B cell (primary cell): Measurements from ENCODE around the gene LIPM. TPM values are rescaled to one million over a fixed set of nuclear protein-coding genes. Genes with fewer than 3 reads are reported as not detected.

Experiments
- ATAC-seq: fragments of 200-7000 bp; cut with Tn5 transposase; one replicate; pipeline ENCODE4 v1.10.0; 2021; ENCODE audit warnings: low read depth, mild to moderate bottlenecking, moderate number of reproducible peaks, moderate library complexity
- CTCF ChIA-PET: fragments of 350-600 bp; sonication (Branson Sonifier 250); formaldehyde crosslinking; loops from one replicate; lab custom pipeline; 2021; ENCODE audit warnings: antibody characterized with exemption, inconsistent platforms; lab: Charles Lee
- POLR2A ChIA-PET: fragments of 350-600 bp; sonication (Branson Sonifier 250); formaldehyde crosslinking; loops from one replicate; lab custom pipeline; 2021; ENCODE audit warnings: antibody characterized with exemption; lab: Charles Lee
- DNase-seq: peaks from one replicate; pipeline ENCODE4 v3.0.0; 2013
- H2AFZ ChIP-seq: 2 replicates; pipeline ENCODE4 v1.6.1; 2012; ENCODE audit warnings: mild to moderate bottlenecking, low read depth, low read length; ENCODE audit not compliant: insufficient read depth, poor library complexity, severe bottlenecking
- H3K27ac ChIP-seq, 2 donors: 1 replicate in 1 of 2; 2 replicates in 1 of 2; pipeline ENCODE4 v1.5.1; 2012 to 2013; ENCODE audit warnings: low read length in 2 of 2, mild to moderate bottlenecking in 2 of 2, moderate library complexity in 1 of 2
- H3K27me3 ChIP-seq, 4 experiments: fragments of 200-600 bp in 1 of 4; sonication (generic) in 1 of 4; replicated peaks in 1 of 4; 1 replicate in 2 of 4; 2 replicates in 2 of 4; pipeline versions ENCODE4 v1.6.1 to v1.7.0; 2013 to 2016; ENCODE audit warnings: low read length in 3 of 4, mild to moderate bottlenecking in 2 of 4, mixed read lengths in 1 of 4, moderate library complexity in 1 of 4; ENCODE audit not compliant: insufficient read depth in 4 of 4, control insufficient read depth in 3 of 4; ENCODE audit errors: control extremely low read depth in 1 of 4
- H3K36me3 ChIP-seq, 2 experiments: replicated peaks in 1 of 2; 1 replicate in 1 of 2; 2 replicates in 1 of 2; pipeline versions ENCODE4 v1.6.1 to v1.7.1; 2013; ENCODE audit warnings: low read length in 1 of 2; ENCODE audit not compliant: insufficient read depth in 2 of 2, control insufficient read depth in 1 of 2; ENCODE audit errors: control extremely low read depth in 1 of 2, extremely low read depth in 1 of 2
- H3K4me1 ChIP-seq, 2 donors: fragments of 200-600 bp in 1 of 2; sonication (generic) in 1 of 2; 1 replicate in 1 of 2; 2 replicates in 1 of 2; pipeline versions ENCODE4 v1.5.1 to v1.6.1; 2013 to 2017; ENCODE audit warnings: low read length in 2 of 2; ENCODE audit not compliant: control insufficient read depth in 2 of 2, insufficient read depth in 2 of 2
- H3K4me2 ChIP-seq: replicated peaks from 2 replicates; pipeline ENCODE3; 2012; ENCODE audit warnings: mild to moderate bottlenecking, low read depth, low read length; ENCODE audit not compliant: poor library complexity, severe bottlenecking
- H3K4me3 ChIP-seq, 5 experiments: fragments of 200-600 bp in 1 of 5; sonication (generic) in 1 of 5; 1 replicate in 3 of 5; 2 replicates in 2 of 5; pipeline versions ENCODE4 v1.5.1 to v1.7.0; 2011 to 2016; ENCODE audit warnings: low read length in 4 of 5, mild to moderate bottlenecking in 4 of 5, low read depth in 2 of 5, control low read depth in 1 of 5, moderate library complexity in 1 of 5; ENCODE audit not compliant: insufficient read depth in 1 of 5; ENCODE audit errors: control extremely low read depth in 1 of 5, extremely low read depth in 1 of 5
- H3K79me2 ChIP-seq: fragments of 200-600 bp; sonication (generic); one replicate; pipeline ENCODE4 v1.6.0; 2016; ENCODE audit warnings: low read length; ENCODE audit not compliant: control insufficient read depth, insufficient read depth
- H3K9ac ChIP-seq: fragments of 200-600 bp; sonication (generic); 2 replicates; pipeline ENCODE4 v1.6.1; 2017; ENCODE audit warnings: mild to moderate bottlenecking, low read length, moderate library complexity
- H3K9me3 ChIP-seq, 3 donors: one replicate each; pipeline versions ENCODE4 v1.6.1 to v1.7.1; 2013; ENCODE audit warnings: low read length in 2 of 3; ENCODE audit not compliant: control insufficient read depth in 2 of 3, insufficient read depth in 1 of 3; ENCODE audit errors: control extremely low read depth in 1 of 3
- H4K20me1 ChIP-seq: 2 replicates; pipeline ENCODE4 v1.6.0; 2012; ENCODE audit warnings: mild to moderate bottlenecking, low read length; ENCODE audit not compliant: insufficient read depth, control insufficient read depth, poor library complexity, severe bottlenecking
- H3K27ac Mint-ChIP-seq: one replicate; pipeline ENCODE4 v1.8.0; 2021; ENCODE audit warnings: mixed read lengths
- H3K27me3 Mint-ChIP-seq: one replicate; pipeline ENCODE4 v1.8.0; 2021; ENCODE audit warnings: mixed read lengths
- H3K4me1 Mint-ChIP-seq: one replicate; pipeline ENCODE4 v1.8.0; 2021; ENCODE audit warnings: mixed read lengths
- H3K4me3 Mint-ChIP-seq: one replicate; pipeline ENCODE4 v1.8.0; 2021; ENCODE audit warnings: mixed read lengths
- H3K9me3 Mint-ChIP-seq: one replicate; pipeline ENCODE4 v1.8.0; 2022; ENCODE audit warnings: mixed read lengths; ENCODE audit not compliant: insufficient read depth
- EZH2 ChIP-seq: IDR thresholded peaks from 2 replicates; pipeline ENCODE4 v1.6.1; 2012; ENCODE audit warnings: borderline replicate concordance, low read depth, mild to moderate bottlenecking, moderate library complexity, low read length; ENCODE audit not compliant: insufficient read depth, poor library complexity, severe bottlenecking
- WGBS: methylation state at CpG from one replicate; pipeline ENCODE4 v1.1.5; 2013; ENCODE audit warnings: missing lambda C conversion rate; ENCODE audit not compliant: insufficient coverage; 5-methylcytosine and 5-hydroxymethylcytosine counted together
- intact Hi-C: fragments of 100-400 bp; cut with micrococcal nuclease; formaldehyde crosslinking; loops from one replicate; pipeline ENCODE4 v1.10.0; 2022
- polyA plus RNA-seq: library from polyadenylated mRNA; depleted of rRNA; stranded (reverse); fragments of >200 nt; gene quantifications from 2 replicates; pipeline ENCODE4 v1.2.3, GENCODE V29; 2012
- total RNA-seq, 2 donors: library from RNA; stranded (reverse); fragments of 120-200 nt in 1 of 2; gene quantifications; 1 replicate in 1 of 2; 2 replicates in 1 of 2; pipeline versions ENCODE4 v1.2.3 to v1.2.4, GENCODE V29; 2013 to 2022
- TF ChIP-seq, protein P1 (sequence below): fragments of 200-600 bp; IDR thresholded peaks from one replicate; pipeline ENCODE4 v1.8.0; 2022; ENCODE audit warnings: antibody characterized with exemption, mild to moderate bottlenecking

The LIPM gene
- total and polyA plus RNA-seq, 2 donors (not counting 1 experiment from before 2014, with no cell fraction given) = not detected

DNA sequence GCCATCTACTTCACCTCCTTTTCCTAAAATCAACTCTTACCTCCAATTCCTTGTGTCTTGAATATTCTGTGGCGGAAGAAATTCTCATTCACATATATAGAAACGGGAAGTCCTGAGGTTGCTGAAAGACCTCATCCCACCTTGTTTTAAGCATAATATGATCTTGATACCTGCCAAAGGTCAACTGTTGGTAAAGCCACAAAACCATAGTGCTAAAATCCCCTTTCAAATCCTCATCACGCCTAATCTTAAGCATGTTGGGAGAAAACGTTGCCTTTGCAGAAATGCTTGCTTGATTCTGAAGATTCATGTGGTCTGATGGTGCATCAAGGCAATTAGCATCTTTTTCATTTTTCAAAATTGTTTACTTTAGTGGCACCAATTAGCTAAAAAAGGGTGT lies 40.6 kb downstream of the LIPM start:
- Histone ChIP-seq H3K9ac (no peak overlapping the region), H2AFZ (no peak overlapping the region), H3K9me3 (no peaks in the 10 kb centered on the region), H3K4me2 (no peak overlapping the region), H3K4me3 (no peak overlapping the region), H3K36me3 (no peaks in the 10 kb centered on the region), H4K20me1 (no peaks in the 10 kb centered on the region), H3K27me3 (no peaks in the 10 kb centered on the region), H3K27ac (no peak overlapping the region), H3K4me1 (no peaks in the 10 kb centered on the region), H3K79me2 (no peaks in the 10 kb centered on the region)
- peaks cover 4% of the 10 kb centered on the region for H3K27me3 Mint-ChIP-seq
- intact Hi-C loops = no loop called here
- ChIA-PET POLR2A (no interaction called here), CTCF (interaction anchor here (1.0 to 22.4 kb wide), 3 partner anchors 10 to 90 kb away, joined by 3 to 749 read pairs (median 4); no protein-coding TSS in a partner anchor)
- H3K9me3 Mint-ChIP-seq = no peaks in the 10 kb centered on the region
- H3K4me1 Mint-ChIP-seq = no peaks in the 10 kb centered on the region
- no peak for ATAC-seq
- H3K27ac Mint-ChIP-seq = no peak overlapping the region
- WGBS = 93% methylated on average over 2 of the region's 4 CpGs
- DNase-seq = no peak
- TF ChIP-seq EZH2 = no peak
- TF ChIP-seq, protein P1, sequence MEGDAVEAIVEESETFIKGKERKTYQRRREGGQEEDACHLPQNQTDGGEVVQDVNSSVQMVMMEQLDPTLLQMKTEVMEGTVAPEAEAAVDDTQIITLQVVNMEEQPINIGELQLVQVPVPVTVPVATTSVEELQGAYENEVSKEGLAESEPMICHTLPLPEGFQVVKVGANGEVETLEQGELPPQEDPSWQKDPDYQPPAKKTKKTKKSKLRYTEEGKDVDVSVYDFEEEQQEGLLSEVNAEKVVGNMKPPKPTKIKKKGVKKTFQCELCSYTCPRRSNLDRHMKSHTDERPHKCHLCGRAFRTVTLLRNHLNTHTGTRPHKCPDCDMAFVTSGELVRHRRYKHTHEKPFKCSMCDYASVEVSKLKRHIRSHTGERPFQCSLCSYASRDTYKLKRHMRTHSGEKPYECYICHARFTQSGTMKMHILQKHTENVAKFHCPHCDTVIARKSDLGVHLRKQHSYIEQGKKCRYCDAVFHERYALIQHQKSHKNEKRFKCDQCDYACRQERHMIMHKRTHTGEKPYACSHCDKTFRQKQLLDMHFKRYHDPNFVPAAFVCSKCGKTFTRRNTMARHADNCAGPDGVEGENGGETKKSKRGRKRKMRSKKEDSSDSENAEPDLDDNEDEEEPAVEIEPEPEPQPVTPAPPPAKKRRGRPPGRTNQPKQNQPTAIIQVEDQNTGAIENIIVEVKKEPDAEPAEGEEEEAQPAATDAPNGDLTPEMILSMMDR = no peak
- no peak overlapping the region for H3K4me3 Mint-ChIP-seq

DNA sequence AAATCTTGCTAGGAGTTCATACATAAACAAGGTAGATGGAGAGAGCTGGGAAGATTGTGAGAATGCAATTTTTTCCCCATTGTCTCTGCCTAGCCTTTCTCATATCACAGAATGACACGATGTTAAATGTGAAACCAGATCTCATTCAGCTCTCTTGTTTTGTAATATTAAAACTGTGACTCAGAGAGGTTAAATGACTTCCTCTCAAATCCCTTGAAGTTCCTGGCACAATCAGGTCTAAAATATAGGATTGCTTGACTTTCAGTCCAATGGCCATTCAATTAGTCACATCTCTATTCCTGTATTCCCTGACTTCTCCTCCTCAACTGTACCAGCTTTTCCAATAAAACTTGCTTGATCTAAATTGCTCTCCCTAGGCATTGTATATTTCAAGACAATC lies 46.0 kb downstream of the LIPM start:
- Histone ChIP-seq H3K27ac (no peak overlapping the region), H4K20me1 (no peaks in the 10 kb centered on the region), H3K4me1 (no peaks in the 10 kb centered on the region), H3K4me3 (no peak overlapping the region), H3K79me2 (no peaks in the 10 kb centered on the region), H2AFZ (no peak overlapping the region), H3K9me3 (no peaks in the 10 kb centered on the region), H3K4me2 (no peak overlapping the region), H3K36me3 (no peaks in the 10 kb centered on the region), H3K9ac (no peak overlapping the region), H3K27me3 (no peaks in the 10 kb centered on the region)
- ATAC-seq (no peak), DNase-seq (no peak)
- no CpG with 5 or more reads among the region's 1 CpG for WGBS
- H3K9me3 Mint-ChIP-seq = no peaks in the 10 kb centered on the region
- CTCF ChIA-PET = interaction anchor here (0.9 to 1.0 kb wide), 3 partner anchors 13 to 86 kb away, joined by 3 read pairs; no protein-coding TSS in a partner anchor
- intact Hi-C loops = no loop called here
- POLR2A ChIA-PET = no interaction called here
- no peak overlapping the region for H3K4me3 Mint-ChIP-seq
- H3K27ac Mint-ChIP-seq = no peak overlapping the region
- H3K4me1 Mint-ChIP-seq = no peaks in the 10 kb centered on the region
- peaks cover 4% of the 10 kb centered on the region for H3K27me3 Mint-ChIP-seq
- TF ChIP-seq, protein P1 = no peak
- no peak for TF ChIP-seq EZH2
